SH-SY5Y (cell line): ENCODE measurements around the gene CNIH1.

Experiments used
- GATA2 ChIP-seq: IDR thresholded peaks from 2 replicates; pipeline ENCODE4 v1.6.1; 2011; ENCODE audit warnings: mild to moderate bottlenecking, low read depth, low read length
- GATA3 ChIP-seq: IDR thresholded peaks from 2 replicates; pipeline ENCODE4 v1.6.1; 2011; ENCODE audit warnings: low read depth, mild to moderate bottlenecking, low read length, moderate library complexity

CNIH1 gene

GRCh38 chr14:54411371-54411770, 29.8 kb downstream of the CNIH1 start:
- TF ChIP-seq GATA2 (no peak), GATA3 (no peak)

GRCh38 chr14:54410215-54410614, 31.0 kb downstream of the CNIH1 start:
- no peak for TF ChIP-seq GATA2

GRCh38 chr14:54399560-54399959, 41.6 kb downstream of the CNIH1 start:
- TF ChIP-seq GATA2 (no peak), GATA3 (no peak)

- TF ChIP-seq GATA3 (no peak), GATA2 (no peak)
Observed at GRCh38 chr14:54396493-54397335, 44.5 kb downstream of the CNIH1 start, which contains the start of gene CDKN3. Gene CDKN3, plus strand, starts transcription at chr14:54397007. Its CDS starts 62 bp downstream, at chr14:54397069.

GRCh38 chr14:54396183-54396492, 45.0 kb downstream of the CNIH1 start:
- TF ChIP-seq GATA2 (no peak), GATA3 (no peak)

GRCh38 chr14:54395716-54396115, 45.5 kb downstream of the CNIH1 start:
- TF ChIP-seq GATA3 (no peak), GATA2 (no peak)

- no peak for TF ChIP-seq GATA3
- TF ChIP-seq GATA2, result no peak
Observed at GRCh38 chr14:54395284-54395683, 45.9 kb downstream of the CNIH1 start.

GRCh38 chr14:54394596-54394995, 46.6 kb downstream of the CNIH1 start:
- TF ChIP-seq GATA3 (no peak), GATA2 (no peak)

GRCh38 chr14:54392131-54392859, 48.9 kb downstream of the CNIH1 start:
- TF ChIP-seq GATA3 (no peak), GATA2 (no peak)

GRCh38 chr14:54387328-54387727, 53.8 kb downstream of the CNIH1 start:
- no peak for TF ChIP-seq GATA3
- no peak for TF ChIP-seq GATA2

- TF ChIP-seq GATA2, result no peak
- TF ChIP-seq GATA3, result no peak
Observed at GRCh38 chr14:54385556-54385955, 55.6 kb downstream of the CNIH1 start.

GRCh38 chr14:54383835-54384234, 57.3 kb downstream of the CNIH1 start:
- no peak for TF ChIP-seq GATA2
- no peak for TF ChIP-seq GATA3

- no peak for TF ChIP-seq GATA2
- TF ChIP-seq GATA3, result no peak
Observed at GRCh38 chr14:54381821-54382220, 59.4 kb downstream of the CNIH1 start.

GRCh38 chr14:54377501-54377900, 63.7 kb downstream of the CNIH1 start:
- TF ChIP-seq GATA3, result no peak
- no peak for TF ChIP-seq GATA2
